ENCODE results near the gene COLGALT1.

COLGALT1 gene

DNA sequence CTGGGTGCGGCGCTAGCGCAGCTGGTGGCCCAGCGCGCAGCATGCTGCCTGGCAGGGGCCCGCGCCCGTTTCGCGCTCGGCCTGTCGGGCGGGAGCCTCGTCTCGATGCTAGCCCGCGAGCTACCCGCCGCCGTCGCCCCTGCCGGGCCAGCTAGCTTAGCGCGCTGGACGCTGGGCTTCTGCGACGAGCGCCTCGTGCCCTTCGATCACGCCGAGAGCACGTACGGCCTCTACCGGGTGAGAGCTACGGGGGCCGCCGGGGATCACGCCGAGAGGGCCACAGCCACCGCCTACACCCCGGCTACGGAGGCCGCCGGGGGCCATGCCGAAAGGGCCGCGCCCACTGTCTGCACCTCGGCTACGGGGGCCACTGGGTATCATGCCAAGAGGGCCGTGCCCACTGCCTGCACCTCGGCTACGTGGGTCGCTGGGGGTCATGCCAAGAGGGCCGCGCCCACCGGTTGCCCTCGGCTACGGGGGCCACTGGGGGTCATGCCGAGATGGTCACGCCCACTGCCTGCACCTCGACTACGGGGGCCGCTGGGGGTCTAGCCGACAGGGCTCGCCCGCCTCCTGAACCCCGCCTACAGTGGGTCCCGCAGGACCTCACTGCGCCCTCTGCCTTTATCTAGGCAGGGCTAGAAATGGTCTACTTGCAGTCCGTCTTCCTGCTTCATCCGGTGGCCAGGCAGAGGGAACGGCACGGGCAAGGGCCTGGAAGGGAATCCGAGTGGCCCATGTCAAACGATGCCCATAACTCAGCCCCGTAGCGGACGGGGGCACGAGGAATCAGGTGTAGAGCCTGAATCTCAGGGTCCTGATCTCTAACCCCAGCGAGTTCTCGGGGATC is 43.5 kb upstream of the COLGALT1 start:
- H3K4me3 ChIP-seq (ENCODE audit: low read length in 2 of 2) = peak overlapping the region; percentile 72 to 93
- H3K27me3 ChIP-seq (ENCODE audit: control insufficient read depth in 3 of 3, insufficient read depth in 3 of 3, low read depth in 1 of 3, low read length in 3 of 3) = no peaks in the 10 kb centered on the region
- peak overlapping the region; percentile 95 for H3K4ac ChIP-seq (ENCODE audit: low read length)
- peak overlapping the region; percentile 99 for H2BK5ac ChIP-seq (ENCODE audit: low read length)
- peaks cover 5 to 19% of the 10 kb centered on the region in 2 donors for H3K36me3 ChIP-seq (replicated peaks in 1 of 2; ENCODE audit: control insufficient read depth in 2 of 2, insufficient read depth in 2 of 2, low read length in 2 of 2)
- peak overlapping the region; percentile 92 for H4K8ac ChIP-seq (ENCODE audit: low read depth, low read length)
- H2AK5ac ChIP-seq (ENCODE audit: low read depth, low read length) = peak overlapping the region; percentile 99
- H3K9me3 ChIP-seq (replicated peaks in 1 of 2; ENCODE audit: control insufficient read depth in 2 of 2, insufficient read depth in 1 of 2, low read depth in 1 of 2, low read length in 2 of 2) = peaks cover 3 to 19% of the 10 kb centered on the region in 2 donors
- peak overlapping the region; percentile 63 for H2BK12ac ChIP-seq (ENCODE audit: low read length)
- peak overlapping the region; percentile 74 for H3K4me2 ChIP-seq (ENCODE audit: insufficient read depth, low read length, poor library complexity, severe bottlenecking)
- no CpG with 5 or more reads among the region's 82 CpGs for WGBS, 2 donors (ENCODE audit: extremely low coverage in 2 of 2, insufficient read length in 2 of 2, insufficient replicate concordance in 1 of 2)
- peak overlapping the region; percentile 88 for H2AFZ ChIP-seq (ENCODE audit: low read length)
- peak overlapping the region; percentile 98 for H3K27ac ChIP-seq (replicated peaks; ENCODE audit: low read length)
- peak; percentile 71 for DNase-seq (ENCODE audit: low spot score)
- H2BK15ac ChIP-seq (ENCODE audit: low read length) = peak overlapping the region; percentile 96
- peak overlapping the region; percentile 99 for H4K91ac ChIP-seq (ENCODE audit: low read depth, low read length, poor library complexity)
- peak overlapping the region; percentile 100 for H3K18ac ChIP-seq (ENCODE audit: low read length)
- H2BK120ac ChIP-seq (ENCODE audit: low read depth, low read length) = peak overlapping the region; percentile 87
- peak overlapping the region; percentile 100 for H3K14ac ChIP-seq (ENCODE audit: low read length)
- H3K79me1 ChIP-seq (ENCODE audit: low read depth, low read length) = peaks cover 7% of the 10 kb centered on the region
- peaks cover 5 to 10% of the 10 kb centered on the region in 2 donors for H3K4me1 ChIP-seq (ENCODE audit: control insufficient read depth in 2 of 2, insufficient read depth in 1 of 2, low read depth in 1 of 2, low read length in 2 of 2)
- H3K23ac ChIP-seq (ENCODE audit: low read depth, low read length, poor library complexity) = peak overlapping the region; percentile 98
- H3K9ac ChIP-seq (ENCODE audit: low read depth, low read length, poor library complexity) = peak overlapping the region; percentile 100

DNA sequence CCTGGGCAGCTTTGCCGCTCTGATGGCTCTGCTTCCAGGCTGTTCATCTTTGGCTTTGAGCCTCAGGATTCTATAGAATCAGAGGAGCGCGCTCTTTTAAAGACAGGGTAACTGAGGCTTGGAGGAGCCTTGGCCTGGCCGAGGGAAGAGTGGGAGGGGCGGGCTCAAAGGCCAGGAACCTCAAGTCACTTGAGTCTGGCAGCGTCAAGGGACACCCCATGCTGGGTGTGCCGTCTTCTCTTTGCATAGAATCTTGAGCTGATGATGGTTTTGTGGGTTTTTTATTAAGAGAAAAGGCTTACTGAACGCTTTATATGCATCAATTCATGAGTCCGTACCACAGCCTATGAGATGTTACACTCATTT is 42.9 kb upstream of the COLGALT1 start:
- Histone ChIP-seq H2AFZ (ENCODE audit: low read length) (peak overlapping the region; percentile 88), H4K91ac (ENCODE audit: low read depth, low read length, poor library complexity) (no peak overlapping the region), H3K4me1 (ENCODE audit: control insufficient read depth in 2 of 2, insufficient read depth in 1 of 2, low read depth in 1 of 2, low read length in 2 of 2) (peaks cover 5 to 10% of the 10 kb centered on the region in 2 donors), H2BK12ac (ENCODE audit: low read length) (peak overlapping the region; percentile 63), H3K4ac (ENCODE audit: low read length) (no peak overlapping the region), H4K8ac (ENCODE audit: low read depth, low read length) (no peak overlapping the region), H3K4me3 (ENCODE audit: low read length in 2 of 2) (peak overlapping the region; percentile 72 to 93), H3K14ac (ENCODE audit: low read length) (no peak overlapping the region), H3K9ac (ENCODE audit: low read depth, low read length, poor library complexity) (peak overlapping the region; percentile 92), H3K79me1 (ENCODE audit: low read depth, low read length) (peaks cover 11% of the 10 kb centered on the region), H2BK5ac (ENCODE audit: low read length) (peak overlapping the region; percentile 68), H3K27ac (replicated peaks; ENCODE audit: low read length) (peak overlapping the region; percentile 98), H3K18ac (ENCODE audit: low read length) (peak overlapping the region; percentile 100), H2AK5ac (ENCODE audit: low read depth, low read length) (peak overlapping the region; percentile 84), H3K23ac (ENCODE audit: low read depth, low read length, poor library complexity) (no peak overlapping the region), H2BK120ac (ENCODE audit: low read depth, low read length) (no peak overlapping the region), H3K27me3 (ENCODE audit: control insufficient read depth in 3 of 3, insufficient read depth in 3 of 3, low read depth in 1 of 3, low read length in 3 of 3) (no peaks in the 10 kb centered on the region), H3K9me3 (replicated peaks in 1 of 2; ENCODE audit: control insufficient read depth in 2 of 2, insufficient read depth in 1 of 2, low read depth in 1 of 2, low read length in 2 of 2) (peaks cover 9 to 25% of the 10 kb centered on the region in 2 donors), H3K36me3 (replicated peaks in 1 of 2; ENCODE audit: control insufficient read depth in 2 of 2, insufficient read depth in 2 of 2, low read length in 2 of 2) (peaks cover 11 to 25% of the 10 kb centered on the region in 2 donors), H3K4me2 (ENCODE audit: insufficient read depth, low read length, poor library complexity, severe bottlenecking) (peak overlapping the region; percentile 74), H2BK15ac (ENCODE audit: low read length) (peak overlapping the region; percentile 25)
- WGBS, 2 donors (ENCODE audit: extremely low coverage in 2 of 2, insufficient read length in 2 of 2, insufficient replicate concordance in 1 of 2) = no CpG with 5 or more reads among the region's 9 CpGs
- DNase-seq (ENCODE audit: low spot score) = no peak

DNA sequence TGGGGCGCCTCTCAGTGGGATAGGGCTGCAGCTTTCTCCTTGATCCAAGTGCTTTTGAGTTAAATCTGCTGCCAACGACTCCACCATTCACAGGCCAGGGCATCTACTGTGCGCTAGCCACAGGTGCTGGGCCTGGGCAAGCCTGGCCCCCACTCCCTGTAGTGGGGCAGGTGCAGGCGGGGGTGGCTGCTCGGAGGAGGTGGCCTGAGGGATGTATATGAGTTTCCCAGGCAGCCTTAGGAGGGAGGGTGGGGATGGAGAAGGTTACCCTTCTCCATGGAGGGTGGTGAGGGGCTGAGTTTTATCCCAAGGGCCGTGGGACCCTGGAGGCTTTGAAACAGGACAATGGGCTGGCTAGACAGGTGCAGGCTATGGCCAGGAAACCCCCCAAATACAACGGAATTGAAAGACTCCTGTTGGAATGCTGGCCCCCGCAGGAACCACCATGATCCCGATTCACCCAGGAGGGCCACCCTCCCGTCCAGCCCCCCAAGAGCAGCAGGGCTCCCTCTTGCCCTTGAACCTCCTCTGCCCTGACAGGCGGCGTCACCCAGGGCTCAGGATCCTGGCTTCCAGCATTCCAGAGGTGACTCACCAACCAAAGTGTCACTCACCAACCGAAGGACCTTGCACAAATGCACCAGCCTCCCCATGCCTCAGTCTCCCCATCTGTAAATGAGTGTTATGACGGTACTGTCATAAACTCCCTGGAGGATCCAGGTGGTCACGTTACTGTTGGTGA is 39.9 kb upstream of the COLGALT1 start:
- no peak overlapping the region for H2AFZ ChIP-seq (ENCODE audit: low read length)
- H3K4me3 ChIP-seq (ENCODE audit: low read length in 2 of 2) = no peak overlapping the region
- no peak overlapping the region for H3K4me2 ChIP-seq (ENCODE audit: insufficient read depth, low read length, poor library complexity, severe bottlenecking)
- H2BK12ac ChIP-seq (ENCODE audit: low read length) = no peak overlapping the region
- no peak overlapping the region for H3K27ac ChIP-seq (replicated peaks; ENCODE audit: low read length)
- peak overlapping the region; percentile 65 for H3K23ac ChIP-seq (ENCODE audit: low read depth, low read length, poor library complexity)
- peaks cover 5 to 9% of the 10 kb centered on the region in 2 donors for H3K4me1 ChIP-seq (ENCODE audit: control insufficient read depth in 2 of 2, insufficient read depth in 1 of 2, low read depth in 1 of 2, low read length in 2 of 2)
- H4K91ac ChIP-seq (ENCODE audit: low read depth, low read length, poor library complexity) = no peak overlapping the region
- H3K9ac ChIP-seq (ENCODE audit: low read depth, low read length, poor library complexity) = no peak overlapping the region
- DNase-seq (ENCODE audit: low spot score) = no peak
- no peak overlapping the region for H2BK5ac ChIP-seq (ENCODE audit: low read length)
- H2BK15ac ChIP-seq (ENCODE audit: low read length) = no peak overlapping the region
- H3K9me3 ChIP-seq (replicated peaks in 1 of 2; ENCODE audit: control insufficient read depth in 2 of 2, insufficient read depth in 1 of 2, low read depth in 1 of 2, low read length in 2 of 2) = peaks cover 13 to 23% of the 10 kb centered on the region in 2 donors
- H3K14ac ChIP-seq (ENCODE audit: low read length) = peak overlapping the region; percentile 31
- peaks cover 10% of the 10 kb centered on the region for H3K79me1 ChIP-seq (ENCODE audit: low read depth, low read length)
- no CpG with 5 or more reads among the region's 15 CpGs for WGBS, 2 donors (ENCODE audit: extremely low coverage in 2 of 2, insufficient read length in 2 of 2, insufficient replicate concordance in 1 of 2)
- H4K8ac ChIP-seq (ENCODE audit: low read depth, low read length) = no peak overlapping the region
- no peaks in the 10 kb centered on the region for H3K27me3 ChIP-seq (ENCODE audit: control insufficient read depth in 3 of 3, insufficient read depth in 3 of 3, low read depth in 1 of 3, low read length in 3 of 3)
- peak overlapping the region; percentile 84 for H3K4ac ChIP-seq (ENCODE audit: low read length)
- H2BK120ac ChIP-seq (ENCODE audit: low read depth, low read length) = no peak overlapping the region
- H3K36me3 ChIP-seq (replicated peaks in 1 of 2; ENCODE audit: control insufficient read depth in 2 of 2, insufficient read depth in 2 of 2, low read length in 2 of 2) = peaks cover 17 to 50% of the 10 kb centered on the region in 2 donors
- H2AK5ac ChIP-seq (ENCODE audit: low read depth, low read length) = no peak overlapping the region
- H3K18ac ChIP-seq (ENCODE audit: low read length) = no peak overlapping the region

DNA sequence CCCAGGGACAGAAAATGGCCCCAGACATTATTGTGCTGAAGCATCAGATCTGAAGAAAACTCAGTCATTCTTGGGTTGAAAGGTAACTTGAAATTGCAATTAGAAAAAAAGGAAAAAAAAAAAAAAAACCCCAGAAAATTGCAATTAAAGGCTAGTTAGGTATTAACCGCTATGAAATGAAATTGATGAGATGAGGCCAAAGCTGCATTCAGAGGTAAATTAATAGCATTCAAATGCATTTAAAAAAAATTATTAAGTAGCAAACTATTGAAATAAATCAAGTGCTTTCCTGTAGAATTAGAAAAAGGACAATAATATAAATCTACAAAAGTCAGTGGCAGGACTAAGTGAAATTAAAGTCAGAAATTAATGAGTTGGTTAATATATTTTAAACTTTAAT is 37.6 kb upstream of the COLGALT1 start:
- no peak overlapping the region for H3K4me3 ChIP-seq (ENCODE audit: low read length in 2 of 2)
- no CpG with 5 or more reads among the region's 1 CpG for WGBS, 2 donors (ENCODE audit: extremely low coverage in 2 of 2, insufficient read length in 2 of 2, insufficient replicate concordance in 1 of 2)

More for the DNA sequence above, 37.6 kb upstream of the COLGALT1 start:
- peaks cover 9% of the 10 kb centered on the region for H3K79me1 ChIP-seq (ENCODE audit: low read depth, low read length)
- no peak overlapping the region for H3K9ac ChIP-seq (ENCODE audit: low read depth, low read length, poor library complexity)
- no peak overlapping the region for H2AK5ac ChIP-seq (ENCODE audit: low read depth, low read length)
- no peak overlapping the region for H3K4me2 ChIP-seq (ENCODE audit: insufficient read depth, low read length, poor library complexity, severe bottlenecking)
- no peak overlapping the region for H3K14ac ChIP-seq (ENCODE audit: low read length)
- H2BK12ac ChIP-seq (ENCODE audit: low read length) = no peak overlapping the region
- peaks cover 0 to 3% of the 10 kb centered on the region in 2 donors for H3K4me1 ChIP-seq (ENCODE audit: control insufficient read depth in 2 of 2, insufficient read depth in 1 of 2, low read depth in 1 of 2, low read length in 2 of 2)
- H4K91ac ChIP-seq (ENCODE audit: low read depth, low read length, poor library complexity) = no peak overlapping the region
- no peak overlapping the region for H3K27ac ChIP-seq (replicated peaks; ENCODE audit: low read length)
- peaks cover 13 to 22% of the 10 kb centered on the region in 2 donors for H3K9me3 ChIP-seq (replicated peaks in 1 of 2; ENCODE audit: control insufficient read depth in 2 of 2, insufficient read depth in 1 of 2, low read depth in 1 of 2, low read length in 2 of 2)
- H3K18ac ChIP-seq (ENCODE audit: low read length) = no peak overlapping the region
- H3K4ac ChIP-seq (ENCODE audit: low read length) = no peak overlapping the region
- no peak overlapping the region for H3K23ac ChIP-seq (ENCODE audit: low read depth, low read length, poor library complexity)
- no peak overlapping the region for H2AFZ ChIP-seq (ENCODE audit: low read length)
- H3K36me3 ChIP-seq (replicated peaks in 1 of 2; ENCODE audit: control insufficient read depth in 2 of 2, insufficient read depth in 2 of 2, low read length in 2 of 2) = peaks cover 17 to 54% of the 10 kb centered on the region in 2 donors
- H4K8ac ChIP-seq (ENCODE audit: low read depth, low read length) = no peak overlapping the region
- no peak overlapping the region for H2BK5ac ChIP-seq (ENCODE audit: low read length)
- no peak overlapping the region for H2BK120ac ChIP-seq (ENCODE audit: low read depth, low read length)
- DNase-seq (ENCODE audit: low spot score) = no peak
- no peak overlapping the region for H2BK15ac ChIP-seq (ENCODE audit: low read length)
- H3K27me3 ChIP-seq (ENCODE audit: control insufficient read depth in 3 of 3, insufficient read depth in 3 of 3, low read depth in 1 of 3, low read length in 3 of 3) = no peaks in the 10 kb centered on the region

Measured in neuronal stem cell (in vitro differentiated cells).